Amniotic stem cell (primary cell): ENCODE results near the gene KRTAP1-5.
"Not testable (repeated sequence)": the region's sequence is repeated elsewhere in the genome, so short reads cannot be mapped to it uniquely, and the experiment has no call there.

Experiments
- DNase-seq: peaks from one replicate; lab custom pipeline; 2025; lab: John Stamatoyannopoulos, UW

The KRTAP1-5 gene

DNA sequence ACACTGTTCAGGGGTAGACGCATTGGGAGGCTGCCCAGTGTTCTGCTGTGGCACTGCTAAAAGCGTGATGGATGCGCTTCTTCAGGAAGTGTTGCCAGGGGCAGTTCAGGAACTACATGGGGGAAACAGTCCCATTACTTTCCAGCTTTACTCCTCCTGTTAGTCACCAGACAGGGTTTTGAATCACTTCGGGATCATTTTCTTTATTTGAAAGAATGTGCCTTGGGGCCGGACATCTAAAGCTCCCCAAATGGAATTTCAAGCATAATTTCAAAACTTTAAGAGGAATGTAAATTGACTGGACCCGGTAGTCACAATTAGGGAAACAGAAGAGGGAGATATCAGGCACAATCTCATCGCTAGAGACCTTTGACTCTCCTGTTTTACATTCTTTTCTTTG, 21.4 kb upstream of the KRTAP1-5 start:
- DNase-seq: no peak

DNA sequence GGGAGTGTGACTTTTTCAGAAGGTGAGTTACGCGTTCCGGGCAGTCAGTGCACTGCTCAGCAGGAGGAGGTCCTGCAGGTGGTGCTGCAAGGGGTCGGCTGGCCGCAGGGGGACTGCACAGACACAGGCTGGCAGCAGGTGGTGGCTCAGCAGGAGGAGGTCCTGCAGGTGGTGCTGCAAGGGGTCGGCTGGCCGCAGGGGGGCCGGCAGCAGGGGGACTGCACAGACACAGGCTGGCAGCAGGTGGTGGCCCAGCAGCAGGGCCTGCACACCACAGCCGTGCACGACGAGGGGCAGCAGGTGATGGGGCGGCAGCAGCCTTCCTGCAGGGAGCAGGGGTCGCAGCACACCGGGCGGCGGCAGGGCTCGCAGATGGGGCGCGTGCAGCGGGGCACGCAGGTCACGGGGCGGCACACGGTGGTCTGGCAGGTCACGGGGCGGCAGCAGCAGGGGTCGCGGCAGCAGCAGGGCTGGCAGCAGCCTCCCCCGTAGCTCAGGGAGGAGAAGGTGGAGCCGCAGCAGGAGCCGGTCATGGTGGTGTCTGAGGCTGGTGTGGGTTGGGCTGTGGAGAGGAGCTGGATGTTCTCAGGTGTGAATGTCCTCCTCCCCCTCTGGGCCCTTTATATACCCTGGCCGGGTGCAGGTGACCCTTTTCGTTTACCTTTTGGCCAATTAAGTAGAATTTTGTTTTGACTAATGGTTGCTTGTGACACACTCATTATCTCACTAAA, 19.9 kb upstream of the KRTAP1-5 start, which contains the start of gene KRTAP2-1:
KRTAP2-1 (minus strand) TSS at position 582 of the 731 bp plus-strand sequence; CDS start at position 533, 49 bp downstream.
- not testable (repeated sequence) for DNase-seq

DNA sequence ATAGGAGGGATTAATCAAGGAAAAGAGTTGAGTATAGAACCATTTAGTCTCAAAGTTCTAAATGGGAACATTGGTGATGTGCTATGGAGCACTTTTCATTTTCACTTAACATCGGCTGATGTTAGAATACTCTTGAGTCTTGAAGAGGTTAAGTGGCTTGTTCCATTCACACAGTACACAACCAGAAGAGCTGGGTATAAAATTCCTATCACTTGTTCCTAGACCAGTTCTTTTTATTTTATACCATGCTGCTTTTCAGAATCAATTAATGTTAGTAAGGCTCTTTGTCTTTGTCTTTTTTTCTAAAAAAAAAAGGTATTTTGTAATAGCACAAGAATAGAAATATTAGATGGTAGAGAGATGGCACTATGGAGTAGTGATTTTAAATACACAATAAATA, 15.9 kb upstream of the KRTAP1-5 start:
- no peak for DNase-seq

DNA sequence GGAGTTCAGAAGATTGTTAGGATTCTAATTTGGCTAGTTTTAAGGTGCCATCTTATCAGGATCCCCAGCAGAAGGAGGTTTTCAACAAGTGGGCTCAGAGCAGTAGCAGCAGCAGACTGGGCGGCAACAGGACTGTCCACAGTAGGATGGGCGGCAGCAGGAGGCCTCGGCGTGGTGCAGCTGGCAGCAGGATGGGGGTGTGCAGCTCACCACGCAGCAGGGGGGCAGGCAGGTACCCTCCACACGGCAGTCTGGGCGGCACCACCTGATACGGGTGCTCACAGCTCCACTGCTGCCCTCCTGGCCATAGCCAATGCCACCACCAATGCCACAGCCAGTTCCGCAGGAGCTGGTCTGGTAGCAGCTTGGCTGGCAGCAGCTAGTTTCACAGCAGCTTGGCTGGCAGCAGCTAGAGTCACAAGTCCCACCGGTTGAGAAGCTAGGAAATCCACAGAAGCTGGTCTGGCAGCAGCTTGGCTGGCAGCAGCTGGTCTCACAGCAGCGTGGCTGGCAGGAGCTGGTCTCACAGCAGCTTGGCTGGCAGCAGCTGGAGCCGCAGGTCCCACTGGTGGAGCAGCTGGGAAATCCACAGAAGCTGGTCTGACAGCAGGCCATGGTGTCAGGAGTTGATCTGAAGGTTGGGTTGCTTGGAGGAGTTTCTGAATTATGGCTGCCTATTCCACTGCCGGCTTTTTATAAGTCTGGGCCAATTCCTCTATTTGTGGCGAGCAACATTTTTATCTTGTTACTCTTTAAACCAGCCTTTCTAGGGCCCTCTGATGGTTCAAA, 14.0 kb upstream of the KRTAP1-5 start, which contains the start of gene KRTAP1-1:
KRTAP1-1 (minus strand) TSS at position 668 of the 789 bp plus-strand sequence; CDS start at position 615, 53 bp downstream.
- not testable (repeated sequence) for DNase-seq

DNA sequence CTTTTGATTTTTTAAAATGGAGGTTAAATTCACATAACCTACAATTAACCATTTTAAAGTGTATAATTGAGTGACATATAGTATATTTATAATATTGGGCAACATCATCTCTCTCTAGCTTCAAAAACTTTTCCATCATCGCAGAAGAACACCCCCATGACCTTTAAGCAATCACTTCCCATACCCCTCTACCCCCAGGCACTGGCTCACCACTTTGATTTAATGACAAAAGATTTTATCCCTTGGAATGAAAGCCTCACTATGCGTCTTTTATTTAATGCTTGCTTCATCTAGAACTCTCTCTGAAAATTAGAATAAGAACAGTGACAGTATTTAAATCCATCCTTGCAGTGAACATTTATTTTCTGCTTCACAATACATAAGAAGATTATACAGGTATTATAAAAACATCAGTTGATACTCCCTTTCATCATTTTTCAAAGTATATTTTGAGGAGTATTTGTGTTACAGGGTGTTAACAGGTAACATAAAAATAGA, 10.9 kb upstream of the KRTAP1-5 start:
- no peak for DNase-seq

DNA sequence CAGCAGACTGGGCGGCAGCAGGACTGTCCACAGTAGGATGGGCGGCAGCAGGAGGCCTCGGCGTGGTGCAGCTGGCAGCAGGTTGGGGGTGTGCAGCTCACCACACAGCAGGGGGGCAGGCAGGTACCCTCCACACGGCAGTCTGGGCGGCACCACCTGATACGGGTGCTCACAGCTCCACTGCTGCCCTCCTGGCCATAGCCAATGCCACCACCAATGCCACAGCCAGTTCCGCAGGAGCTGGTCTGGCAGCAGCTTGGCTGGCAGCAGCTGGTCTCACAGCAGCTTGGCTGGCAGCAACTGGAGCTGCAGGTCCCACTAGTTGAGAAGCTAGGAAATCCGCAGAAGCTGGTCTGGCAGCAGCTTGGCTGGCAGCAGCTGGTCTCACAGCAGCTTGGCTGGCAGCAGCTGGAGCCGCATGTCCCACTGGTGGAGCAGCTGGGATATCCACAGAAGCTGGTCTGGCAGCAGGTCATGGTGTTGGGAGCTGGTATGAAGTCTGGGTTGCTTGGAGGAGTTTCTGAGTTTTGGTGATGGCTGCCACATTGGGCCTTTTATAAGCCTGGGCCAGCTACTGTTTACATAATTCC, 7.4 kb upstream of the KRTAP1-5 start, which contains the start of gene KRTAP1-3:
KRTAP1-3 (minus strand) TSS at position 529 of the 590 bp plus-strand sequence; CDS start at position 476, 53 bp downstream.
- not testable (repeated sequence) for DNase-seq

DNA sequence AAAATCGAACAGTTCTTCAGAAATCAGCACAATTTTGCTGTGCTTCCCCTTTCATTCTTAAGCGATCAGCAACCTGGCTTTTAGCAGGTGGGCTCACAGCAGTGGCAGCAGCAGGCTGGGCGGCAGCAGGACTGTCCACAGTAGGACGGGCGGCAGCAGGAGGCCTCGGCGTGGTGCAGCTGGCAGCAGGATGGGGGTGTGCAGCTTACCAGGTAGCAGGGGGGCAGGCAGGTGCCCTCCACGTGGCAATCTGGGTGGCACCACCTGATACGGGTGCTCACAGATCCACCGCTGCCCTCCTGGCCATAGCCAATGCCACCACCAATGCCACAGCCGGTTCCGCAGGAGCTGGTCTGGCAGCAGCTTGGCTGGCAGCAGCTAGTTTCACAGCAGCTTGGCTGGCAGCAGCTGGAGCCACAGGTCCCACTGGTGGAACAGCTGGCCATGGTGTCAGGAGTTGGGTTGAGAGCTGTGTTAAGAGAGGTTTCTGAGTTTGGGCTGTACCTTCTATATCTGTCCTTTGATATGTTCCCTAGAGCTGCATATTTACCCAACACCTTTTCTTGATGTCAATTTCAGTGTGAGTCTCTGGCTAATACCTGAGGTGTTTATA, 2.7 kb upstream of the KRTAP1-5 start, which contains the start of gene KRTAP1-4:
KRTAP1-4 (minus strand) TSS at position 563 of the 613 bp plus-strand sequence; CDS start at position 446, 117 bp downstream.
- DNase-seq: no peak

- DNase-seq: no peak
These were observed 2.3 kb downstream of the KRTAP1-5 start for GRCh38 chr17:41024697-41025096.

- no peak for DNase-seq
These were observed 6.7 kb downstream of the KRTAP1-5 start for GRCh38 chr17:41020336-41020735.

GRCh38 chr17:41019415-41019814, 7.6 kb downstream of the KRTAP1-5 start:
- DNase-seq: no peak

DNA sequence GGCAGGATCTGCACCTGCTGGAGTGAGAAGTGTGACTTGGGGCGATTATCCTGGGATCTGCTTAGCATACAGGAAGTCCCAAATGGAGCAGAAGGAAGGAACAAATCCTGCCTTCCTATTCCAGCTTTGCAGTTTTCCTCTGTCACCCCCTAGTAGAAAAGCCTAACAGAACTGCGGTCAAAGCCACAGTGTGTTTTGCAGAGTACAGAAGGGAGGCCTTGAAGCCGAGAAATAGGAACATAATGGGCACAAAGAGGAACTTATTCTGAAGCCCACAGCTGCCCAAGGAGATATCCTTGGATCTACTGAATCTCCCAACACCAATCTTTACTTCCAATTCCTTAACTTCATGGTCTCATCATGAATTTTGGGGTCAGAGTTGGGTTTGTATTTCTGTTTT, 8.5 kb downstream of the KRTAP1-5 start:
- no peak for DNase-seq

DNA sequence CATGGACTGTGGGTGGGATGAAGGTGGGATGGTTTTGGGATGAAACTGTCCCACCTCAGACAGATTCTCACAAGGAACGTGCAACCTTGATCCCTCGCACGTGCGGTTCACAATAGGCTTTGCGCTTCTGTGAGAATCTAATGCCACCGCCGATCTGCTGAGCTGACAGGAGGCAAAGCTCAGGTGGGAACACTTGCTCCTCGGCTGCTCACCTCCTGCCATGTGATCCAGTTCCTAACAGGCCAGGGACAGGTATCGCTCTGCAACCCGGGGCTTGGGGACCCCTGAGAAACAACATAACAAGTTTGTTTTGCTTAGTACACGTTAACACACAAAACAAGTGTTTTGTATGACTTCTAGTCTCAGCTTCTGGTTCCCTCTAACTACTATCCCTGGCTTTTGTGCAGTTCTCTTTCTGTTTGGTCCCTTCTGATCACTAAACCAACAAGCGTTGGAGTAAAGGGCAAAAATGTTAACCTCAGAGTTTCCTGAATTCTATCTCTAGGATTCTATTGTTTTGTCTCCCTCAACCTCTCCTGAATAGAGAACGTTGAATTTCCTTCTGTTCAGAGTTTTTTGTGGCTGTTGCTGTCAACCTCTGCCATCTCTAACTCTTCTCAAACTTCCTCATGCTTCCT, 10.3 kb downstream of the KRTAP1-5 start:
- no peak for DNase-seq

GRCh38 chr17:41015454-41015853, 11.6 kb downstream of the KRTAP1-5 start:
- no peak for DNase-seq

DNA sequence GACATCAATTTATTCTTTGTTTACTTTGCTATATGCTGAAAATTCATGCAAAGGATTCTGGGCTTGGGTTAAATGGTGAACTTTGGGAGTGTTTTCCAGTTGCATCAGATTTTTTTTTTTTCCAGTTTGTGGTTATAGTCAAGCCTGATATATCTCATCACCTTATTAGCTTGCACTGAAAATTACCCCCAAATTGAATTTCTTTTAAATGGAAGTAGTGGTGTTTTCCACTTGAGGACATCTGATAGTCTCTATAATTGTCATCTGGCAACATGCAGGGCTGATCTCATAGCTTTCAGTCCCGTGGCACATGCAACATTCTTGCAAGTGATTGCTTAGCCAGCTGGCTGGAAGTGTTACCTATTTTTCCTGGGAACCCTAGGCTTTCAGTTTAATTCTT, 13.4 kb downstream of the KRTAP1-5 start:
- no peak for DNase-seq

DNA sequence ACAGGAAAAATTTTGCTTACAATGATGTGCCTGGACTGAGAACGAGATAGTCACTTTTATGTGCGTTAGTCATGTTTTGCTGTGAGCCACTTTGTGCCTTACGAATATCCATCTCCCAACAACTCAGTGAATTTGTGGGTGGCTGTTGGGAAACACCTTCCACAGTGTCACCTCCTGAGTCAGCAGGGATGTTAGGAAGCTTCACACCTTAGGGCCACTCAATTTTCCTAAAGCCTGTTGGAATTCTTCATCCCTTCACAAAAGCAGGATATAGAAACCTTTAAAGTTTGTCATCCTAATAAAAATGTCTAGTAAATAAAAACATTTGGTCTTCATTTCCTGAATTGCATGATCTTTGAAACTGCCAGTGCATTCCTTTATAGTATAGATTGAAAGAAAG, 13.8 kb downstream of the KRTAP1-5 start:
- DNase-seq: no peak

- DNase-seq: no peak
These were observed 14.5 kb downstream of the KRTAP1-5 start for GRCh38 chr17:41012326-41013120.

DNA sequence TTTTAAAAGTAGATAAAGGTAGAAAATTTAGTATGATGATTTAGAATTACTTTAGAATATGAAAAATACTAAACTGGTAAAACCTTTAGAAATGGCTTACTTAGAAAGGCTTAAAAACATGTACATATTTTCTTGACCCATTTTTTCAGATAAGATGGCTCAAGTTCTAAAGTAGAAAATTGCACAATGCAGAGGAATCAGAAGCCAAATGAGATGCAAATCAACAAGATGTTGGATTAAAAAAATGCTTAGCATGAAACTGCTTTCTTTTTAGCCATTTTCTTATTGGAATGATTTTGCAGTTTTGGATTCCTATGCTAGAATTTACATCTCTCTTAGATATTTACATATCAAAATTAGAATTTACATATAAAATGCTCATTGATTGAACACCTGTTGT, 16.6 kb downstream of the KRTAP1-5 start:
- no peak for DNase-seq

- no peak for DNase-seq
These were observed 17.1 kb downstream of the KRTAP1-5 start for GRCh38 chr17:41009936-41010335.

DNA sequence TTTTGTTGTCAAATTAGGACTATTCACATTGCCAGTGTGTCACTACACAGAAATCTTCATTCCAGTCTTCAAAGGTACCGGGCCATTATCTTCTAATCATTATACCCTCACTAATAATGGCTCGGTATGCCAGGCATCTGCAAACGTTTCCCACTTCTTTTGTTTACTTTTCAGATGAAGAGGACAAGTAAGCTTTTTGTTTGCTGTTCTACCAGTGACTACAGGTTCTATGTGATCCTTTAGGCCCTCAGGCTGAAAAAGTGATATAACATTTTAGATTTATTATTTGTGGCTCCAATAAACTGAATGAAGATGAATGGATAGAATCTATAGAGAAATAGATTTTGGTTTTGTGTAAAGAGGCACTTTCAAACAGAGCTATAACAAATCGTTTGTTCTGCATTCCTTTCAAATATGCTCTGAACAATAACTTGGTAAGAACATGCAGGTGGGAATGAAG, 17.7 kb downstream of the KRTAP1-5 start:
- DNase-seq: no peak

DNA sequence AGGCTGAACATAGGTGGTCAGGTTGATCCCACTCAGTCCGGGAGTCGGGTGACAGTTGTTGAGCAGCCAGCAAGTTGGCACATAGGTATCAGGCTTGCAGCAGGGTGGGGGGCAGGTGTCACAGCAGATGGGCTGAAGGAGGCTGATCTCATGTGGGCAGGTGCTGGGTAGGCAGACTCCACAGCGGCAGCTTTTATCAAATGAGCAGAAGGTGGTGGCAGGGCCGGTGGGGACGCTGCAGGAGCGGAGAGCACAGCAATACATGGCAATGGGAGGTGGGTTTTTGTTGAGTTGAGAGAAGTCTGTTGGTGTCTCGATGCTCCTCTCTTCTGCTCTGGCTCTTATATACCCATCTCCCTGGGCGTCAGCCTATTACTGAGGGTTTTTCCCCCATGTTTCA, 18.2 kb downstream of the KRTAP1-5 start, which contains the start of gene KRTAP3-1:
KRTAP3-1 (minus strand) TSS at position 318 of the 400 bp plus-strand sequence; CDS start at position 264, 54 bp downstream.
- no peak for DNase-seq
